ENCODE results near the gene LMOD3. TPM values are rescaled to one million over a fixed set of nuclear protein-coding genes. Genes with fewer than 3 reads are reported as not detected.

LMOD3 gene
- total RNA-seq, 1 experiment from 2014 or later: not detected

DNA sequence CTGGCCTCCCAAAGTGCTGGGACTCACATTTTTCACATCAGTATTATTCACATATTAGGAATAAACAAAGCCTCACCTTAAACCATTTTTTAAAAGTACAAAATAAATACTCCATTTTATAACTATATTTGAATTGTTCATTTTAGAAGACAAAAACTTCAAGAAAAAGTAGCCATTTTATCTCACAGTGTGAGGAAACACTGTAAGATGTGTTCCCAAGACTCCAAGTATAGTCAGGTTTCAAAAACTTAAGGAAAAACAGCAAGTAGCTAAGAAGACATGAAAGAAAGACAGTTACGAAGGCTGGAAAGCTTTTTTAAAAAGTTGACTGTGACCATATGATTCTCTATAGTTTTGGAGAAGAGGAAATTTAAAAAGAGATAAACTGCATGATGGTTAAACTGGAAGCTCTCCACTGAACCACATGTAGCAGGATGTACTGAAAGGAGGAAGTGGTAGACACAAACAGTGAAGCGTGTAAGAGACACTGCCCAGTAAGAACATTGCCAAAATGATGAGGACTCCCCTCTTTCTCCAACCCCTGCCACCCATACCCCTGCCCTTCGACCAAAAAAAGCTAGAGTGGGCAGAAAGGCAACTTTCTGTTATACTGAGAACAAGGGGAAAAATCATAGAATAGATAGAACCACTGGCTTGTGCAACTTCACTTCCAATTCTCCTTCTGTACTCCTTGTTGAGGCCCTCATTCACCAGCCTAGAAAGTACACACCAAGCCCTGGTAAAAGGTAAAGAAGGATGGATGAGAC is 64.0 kb downstream of the LMOD3 start:
- no peak overlapping the region for H3K27ac ChIP-seq (ENCODE audit: low read length)
- no peaks in the 10 kb centered on the region for H3K9me3 ChIP-seq (ENCODE audit: control insufficient read depth, insufficient read depth, low read depth, low read length)
- no peak for ATAC-seq
- no TSS peak for BruUV-seq (replicated peaks)
- peaks cover 27% of the 10 kb centered on the region for H3K36me3 ChIP-seq (ENCODE audit: control insufficient read depth, insufficient read depth, low read length)
- DNase-seq (ENCODE audit: low read depth, low spot score): no peak
- TF ChIP-seq, protein P1, sequence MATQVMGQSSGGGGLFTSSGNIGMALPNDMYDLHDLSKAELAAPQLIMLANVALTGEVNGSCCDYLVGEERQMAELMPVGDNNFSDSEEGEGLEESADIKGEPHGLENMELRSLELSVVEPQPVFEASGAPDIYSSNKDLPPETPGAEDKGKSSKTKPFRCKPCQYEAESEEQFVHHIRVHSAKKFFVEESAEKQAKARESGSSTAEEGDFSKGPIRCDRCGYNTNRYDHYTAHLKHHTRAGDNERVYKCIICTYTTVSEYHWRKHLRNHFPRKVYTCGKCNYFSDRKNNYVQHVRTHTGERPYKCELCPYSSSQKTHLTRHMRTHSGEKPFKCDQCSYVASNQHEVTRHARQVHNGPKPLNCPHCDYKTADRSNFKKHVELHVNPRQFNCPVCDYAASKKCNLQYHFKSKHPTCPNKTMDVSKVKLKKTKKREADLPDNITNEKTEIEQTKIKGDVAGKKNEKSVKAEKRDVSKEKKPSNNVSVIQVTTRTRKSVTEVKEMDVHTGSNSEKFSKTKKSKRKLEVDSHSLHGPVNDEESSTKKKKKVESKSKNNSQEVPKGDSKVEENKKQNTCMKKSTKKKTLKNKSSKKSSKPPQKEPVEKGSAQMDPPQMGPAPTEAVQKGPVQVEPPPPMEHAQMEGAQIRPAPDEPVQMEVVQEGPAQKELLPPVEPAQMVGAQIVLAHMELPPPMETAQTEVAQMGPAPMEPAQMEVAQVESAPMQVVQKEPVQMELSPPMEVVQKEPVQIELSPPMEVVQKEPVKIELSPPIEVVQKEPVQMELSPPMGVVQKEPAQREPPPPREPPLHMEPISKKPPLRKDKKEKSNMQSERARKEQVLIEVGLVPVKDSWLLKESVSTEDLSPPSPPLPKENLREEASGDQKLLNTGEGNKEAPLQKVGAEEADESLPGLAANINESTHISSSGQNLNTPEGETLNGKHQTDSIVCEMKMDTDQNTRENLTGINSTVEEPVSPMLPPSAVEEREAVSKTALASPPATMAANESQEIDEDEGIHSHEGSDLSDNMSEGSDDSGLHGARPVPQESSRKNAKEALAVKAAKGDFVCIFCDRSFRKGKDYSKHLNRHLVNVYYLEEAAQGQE (IDR thresholded peaks at IDR 0.05; ENCODE audit: insufficient read depth in 1 of 2, low read depth in 2 of 2, low read length in 1 of 2): no peak
- TF ChIP-seq, protein P2, sequence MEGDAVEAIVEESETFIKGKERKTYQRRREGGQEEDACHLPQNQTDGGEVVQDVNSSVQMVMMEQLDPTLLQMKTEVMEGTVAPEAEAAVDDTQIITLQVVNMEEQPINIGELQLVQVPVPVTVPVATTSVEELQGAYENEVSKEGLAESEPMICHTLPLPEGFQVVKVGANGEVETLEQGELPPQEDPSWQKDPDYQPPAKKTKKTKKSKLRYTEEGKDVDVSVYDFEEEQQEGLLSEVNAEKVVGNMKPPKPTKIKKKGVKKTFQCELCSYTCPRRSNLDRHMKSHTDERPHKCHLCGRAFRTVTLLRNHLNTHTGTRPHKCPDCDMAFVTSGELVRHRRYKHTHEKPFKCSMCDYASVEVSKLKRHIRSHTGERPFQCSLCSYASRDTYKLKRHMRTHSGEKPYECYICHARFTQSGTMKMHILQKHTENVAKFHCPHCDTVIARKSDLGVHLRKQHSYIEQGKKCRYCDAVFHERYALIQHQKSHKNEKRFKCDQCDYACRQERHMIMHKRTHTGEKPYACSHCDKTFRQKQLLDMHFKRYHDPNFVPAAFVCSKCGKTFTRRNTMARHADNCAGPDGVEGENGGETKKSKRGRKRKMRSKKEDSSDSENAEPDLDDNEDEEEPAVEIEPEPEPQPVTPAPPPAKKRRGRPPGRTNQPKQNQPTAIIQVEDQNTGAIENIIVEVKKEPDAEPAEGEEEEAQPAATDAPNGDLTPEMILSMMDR (IDR thresholded peaks at IDR 0.05): no peak
- TF ChIP-seq TCF7L2 (IDR thresholded peaks at IDR 0.05; ENCODE audit: low read depth, low read length) (no peak), SIN3A (IDR thresholded peaks at IDR 0.05; ENCODE audit: borderline replicate concordance, insufficient read depth, low read depth, low read length) (no peak), POLR2AphosphoS5 (IDR thresholded peaks at IDR 0.05; ENCODE audit: low read depth, low read length) (no peak)
- intact Hi-C loops (cut with micrococcal nuclease; ENCODE audit: unreplicated experiment): no loop called here
- no peak overlapping the region for H3K4me3 ChIP-seq (ENCODE audit: low read depth in 2 of 2, low read length in 2 of 2)
- ChIA-PET CTCF (no interaction called here), POLR2A (no interaction called here)
- in situ Hi-C loops (cut with HindIII; ENCODE audit: low pct_unique_long_range_greater_than_20kb, low sequenced_read_pairs): no loop called here
- no peaks in the 10 kb centered on the region for H3K4me1 ChIP-seq (ENCODE audit: control insufficient read depth, insufficient read depth, low read length)
- H3K27me3 ChIP-seq (ENCODE audit: control insufficient read depth, insufficient read depth, low read length): no peaks in the 10 kb centered on the region

Other genes starting within 250 kb of the LMOD3 start
- gene TAFA4, start 190.0 kb downstream of the LMOD3 start, total RNA-seq (2021; ENCODE audit: unreplicated experiment): not detected
- gene EOGT, start 108.9 kb downstream of the LMOD3 start, total RNA-seq (2021; ENCODE audit: unreplicated experiment): 29.1 TPM
- 18.7 TPM for gene TMF1, start 70.3 kb downstream of the LMOD3 start, total RNA-seq (2021; ENCODE audit: unreplicated experiment)
- 47.1 TPM for gene UBA3, start 42.2 kb downstream of the LMOD3 start, total RNA-seq (2021; ENCODE audit: unreplicated experiment)
- gene ARL6IP5, start 37.7 kb downstream of the LMOD3 start, total RNA-seq (2021; ENCODE audit: unreplicated experiment): 41.5 TPM